Measurements from ENCODE around the gene MYL3.

DNA sequence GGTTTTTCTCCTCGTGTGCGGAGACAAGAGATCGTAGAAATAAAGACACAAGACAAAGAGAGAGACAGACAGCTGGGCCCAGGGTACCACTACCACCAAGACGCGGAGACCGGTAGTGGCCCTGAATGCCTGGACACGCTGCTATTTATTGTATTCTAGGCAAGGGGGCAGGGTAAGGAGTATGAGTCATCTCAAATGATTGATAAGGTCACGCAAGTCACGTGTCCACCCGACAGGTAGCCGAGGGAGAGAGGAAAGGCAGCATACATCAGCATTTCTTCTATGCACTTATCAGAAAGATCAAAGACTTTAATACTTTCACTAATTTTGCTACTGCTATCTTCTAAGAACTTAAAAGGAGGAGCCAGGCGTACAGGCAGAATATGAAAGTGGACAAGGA lies 28.2 kb downstream of the MYL3 start:
- TF ChIP-seq, protein P1, sequence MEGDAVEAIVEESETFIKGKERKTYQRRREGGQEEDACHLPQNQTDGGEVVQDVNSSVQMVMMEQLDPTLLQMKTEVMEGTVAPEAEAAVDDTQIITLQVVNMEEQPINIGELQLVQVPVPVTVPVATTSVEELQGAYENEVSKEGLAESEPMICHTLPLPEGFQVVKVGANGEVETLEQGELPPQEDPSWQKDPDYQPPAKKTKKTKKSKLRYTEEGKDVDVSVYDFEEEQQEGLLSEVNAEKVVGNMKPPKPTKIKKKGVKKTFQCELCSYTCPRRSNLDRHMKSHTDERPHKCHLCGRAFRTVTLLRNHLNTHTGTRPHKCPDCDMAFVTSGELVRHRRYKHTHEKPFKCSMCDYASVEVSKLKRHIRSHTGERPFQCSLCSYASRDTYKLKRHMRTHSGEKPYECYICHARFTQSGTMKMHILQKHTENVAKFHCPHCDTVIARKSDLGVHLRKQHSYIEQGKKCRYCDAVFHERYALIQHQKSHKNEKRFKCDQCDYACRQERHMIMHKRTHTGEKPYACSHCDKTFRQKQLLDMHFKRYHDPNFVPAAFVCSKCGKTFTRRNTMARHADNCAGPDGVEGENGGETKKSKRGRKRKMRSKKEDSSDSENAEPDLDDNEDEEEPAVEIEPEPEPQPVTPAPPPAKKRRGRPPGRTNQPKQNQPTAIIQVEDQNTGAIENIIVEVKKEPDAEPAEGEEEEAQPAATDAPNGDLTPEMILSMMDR (conservative IDR thresholded peaks at IDR 0.05), result no peak
- no peak for TF ChIP-seq ZFX (IDR thresholded peaks at IDR 0.05)
